ENCODE results near the gene LST1. TPM values are rescaled to one million over a fixed set of nuclear protein-coding genes. Genes with fewer than 3 reads are reported as not detected.

The LST1 gene
- total RNA-seq, 6 donors from 2014 or later, result 7.7 to 132 (median 33.5) TPM

GRCh38 chr6:31620586-31621319 is 34.7 kb downstream of the LST1 start, which contains the start of gene PRRC2A:
PRRC2A (plus strand) TSS chr6:31620715; CDS start chr6:31622790, 2,075 bp downstream.
- TF ChIP-seq POLR2A (IDR thresholded peaks at IDR 0.05) (peak in 3 of 4 donors; percentile 35 to 71 (median 48)), EP300 (IDR thresholded peaks at IDR 0.05) (no peak), POLR2AphosphoS5 (IDR thresholded peaks at IDR 0.05) (peak; percentile 28 to 45)
- TF ChIP-seq, protein P1, sequence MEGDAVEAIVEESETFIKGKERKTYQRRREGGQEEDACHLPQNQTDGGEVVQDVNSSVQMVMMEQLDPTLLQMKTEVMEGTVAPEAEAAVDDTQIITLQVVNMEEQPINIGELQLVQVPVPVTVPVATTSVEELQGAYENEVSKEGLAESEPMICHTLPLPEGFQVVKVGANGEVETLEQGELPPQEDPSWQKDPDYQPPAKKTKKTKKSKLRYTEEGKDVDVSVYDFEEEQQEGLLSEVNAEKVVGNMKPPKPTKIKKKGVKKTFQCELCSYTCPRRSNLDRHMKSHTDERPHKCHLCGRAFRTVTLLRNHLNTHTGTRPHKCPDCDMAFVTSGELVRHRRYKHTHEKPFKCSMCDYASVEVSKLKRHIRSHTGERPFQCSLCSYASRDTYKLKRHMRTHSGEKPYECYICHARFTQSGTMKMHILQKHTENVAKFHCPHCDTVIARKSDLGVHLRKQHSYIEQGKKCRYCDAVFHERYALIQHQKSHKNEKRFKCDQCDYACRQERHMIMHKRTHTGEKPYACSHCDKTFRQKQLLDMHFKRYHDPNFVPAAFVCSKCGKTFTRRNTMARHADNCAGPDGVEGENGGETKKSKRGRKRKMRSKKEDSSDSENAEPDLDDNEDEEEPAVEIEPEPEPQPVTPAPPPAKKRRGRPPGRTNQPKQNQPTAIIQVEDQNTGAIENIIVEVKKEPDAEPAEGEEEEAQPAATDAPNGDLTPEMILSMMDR (IDR thresholded peaks at IDR 0.05), result peak in 1 of 6 experiments; percentile 9
- DNase-seq (peak; percentile 80 to 96), ATAC-seq (ENCODE audit: low FRiP score in 2 of 2) (peak; percentile 19 to 70)
- peaks cover 23 to 29% (median 26%) of the 10 kb centered on the region in 4 donors for H3K36me3 ChIP-seq
- H3K27ac ChIP-seq, result peak within 1 kb of the TSS; percentile 97 to 100 (median 98)
- H3K27me3 ChIP-seq, result no peaks in the 10 kb centered on the region
- no peaks in the 10 kb centered on the region for H3K9me3 ChIP-seq
- 1% methylated on average over 30 to 40 of the region's 67 CpGs for WGBS, 2 donors
- H3K4me3 ChIP-seq, result peak within 1 kb of the TSS; percentile 71 to 92 (median 80)
- H3K4me1 ChIP-seq, result peaks cover 15 to 27% (median 19%) of the 10 kb centered on the region in 4 donors

DNA sequence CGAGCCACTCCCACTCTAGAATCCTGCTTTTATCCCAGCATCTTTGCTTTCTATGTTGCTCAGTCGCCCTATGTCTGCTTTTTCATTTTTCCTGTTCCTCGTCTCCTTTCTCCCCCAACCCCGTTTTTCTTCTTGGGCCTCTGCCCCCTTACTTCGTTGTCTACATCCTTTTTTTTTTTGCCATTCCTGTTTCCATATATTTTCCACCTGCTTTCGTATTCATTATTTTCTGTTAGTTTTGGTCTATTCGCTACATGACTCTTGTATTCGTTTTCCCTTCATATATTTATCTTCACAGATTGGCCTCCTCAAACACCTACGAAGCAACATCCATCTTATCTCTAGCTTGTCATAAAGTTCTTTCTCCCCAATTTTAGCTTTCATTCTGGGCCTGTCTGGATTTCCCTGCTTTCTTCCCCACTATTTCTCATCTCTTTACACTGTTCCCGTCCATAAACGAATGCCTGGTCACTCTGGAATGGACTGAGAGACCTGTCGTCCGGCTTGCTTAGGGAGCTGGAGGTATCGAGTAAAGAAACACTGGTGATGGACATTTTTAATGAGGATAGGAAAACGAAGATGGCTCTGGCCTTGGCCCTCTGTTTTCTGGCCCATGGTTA is 35.4 kb downstream of the LST1 start:
- H3K4me1 ChIP-seq, result peaks cover 15 to 27% (median 18%) of the 10 kb centered on the region in 4 donors
- DNase-seq, result no peak
- H3K36me3 ChIP-seq, result peaks cover 29 to 36% (median 33%) of the 10 kb centered on the region in 4 donors
- TF ChIP-seq POLR2A (IDR thresholded peaks at IDR 0.05) (no peak), POLR2AphosphoS5 (IDR thresholded peaks at IDR 0.05) (no peak), EP300 (IDR thresholded peaks at IDR 0.05) (no peak)
- TF ChIP-seq, protein P1 (IDR thresholded peaks at IDR 0.05), result no peak
- peak overlapping the region; percentile 71 to 92 (median 80) for H3K4me3 ChIP-seq
- H3K27ac ChIP-seq, result peak overlapping the region; percentile 97 to 100 (median 98)
- no peaks in the 10 kb centered on the region for H3K9me3 ChIP-seq
- no peak for ATAC-seq (ENCODE audit: low FRiP score in 2 of 2)
- H3K27me3 ChIP-seq, result no peaks in the 10 kb centered on the region
- 13% methylated on average over 15 of the region's 15 CpGs for WGBS, 2 donors

DNA sequence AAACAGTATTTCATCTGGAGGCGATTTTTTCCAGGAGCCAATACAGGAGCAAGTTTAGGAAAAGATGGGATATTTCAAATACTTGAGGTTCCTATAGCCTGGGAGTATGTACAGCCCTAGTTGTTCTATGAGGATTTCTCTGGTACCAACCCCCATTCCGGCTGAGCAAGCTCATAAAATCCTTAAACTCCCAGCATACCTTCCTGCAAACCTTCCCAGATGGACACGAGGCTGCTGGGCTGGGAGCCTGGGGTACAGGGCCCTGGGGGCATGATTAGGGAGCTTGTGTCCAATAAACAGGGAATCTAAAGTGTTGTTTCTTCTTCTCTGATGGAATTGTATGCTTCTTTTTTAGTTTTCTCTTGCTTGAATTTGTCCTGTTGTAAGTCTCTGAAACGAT is 35.9 kb downstream of the LST1 start:
- Histone ChIP-seq H3K9me3 (no peaks in the 10 kb centered on the region), H3K27me3 (no peaks in the 10 kb centered on the region), H3K4me3 (peak overlapping the region in 3 of 4 donors; percentile 79 to 92 (median 82)), H3K36me3 (peaks cover 35 to 42% (median 38%) of the 10 kb centered on the region in 4 donors), H3K27ac (peak overlapping the region; percentile 97 to 100 (median 98)), H3K4me1 (peaks cover 15 to 27% (median 18%) of the 10 kb centered on the region in 4 donors)
- DNase-seq, result no peak
- no peak for ATAC-seq (ENCODE audit: low FRiP score in 2 of 2)
- WGBS, 2 donors, result 28 to 40% methylated on average over 4 of the region's 4 CpGs
- no peak for TF ChIP-seq POLR2A (IDR thresholded peaks at IDR 0.05)
- TF ChIP-seq, protein P1 (IDR thresholded peaks at IDR 0.05), result no peak
- TF ChIP-seq POLR2AphosphoS5 (IDR thresholded peaks at IDR 0.05), result no peak
- TF ChIP-seq EP300 (IDR thresholded peaks at IDR 0.05), result no peak

GRCh38 chr6:31622684-31623091 is 36.6 kb downstream of the LST1 start:
- peak overlapping the region in 3 of 4 donors; percentile 97 to 100 (median 97) for H3K27ac ChIP-seq
- H3K36me3 ChIP-seq, result peaks cover 42 to 48% (median 45%) of the 10 kb centered on the region in 4 donors
- DNase-seq (peak in 1 of 2 donors; percentile 57), ATAC-seq (ENCODE audit: low FRiP score in 2 of 2) (no peak)
- peaks cover 15 to 27% (median 18%) of the 10 kb centered on the region in 4 donors for H3K4me1 ChIP-seq
- H3K4me3 ChIP-seq, result peak overlapping the region in 1 of 4 donors; percentile 82
- H3K27me3 ChIP-seq, result no peaks in the 10 kb centered on the region
- no peaks in the 10 kb centered on the region for H3K9me3 ChIP-seq
- no peak for TF ChIP-seq EP300 (IDR thresholded peaks at IDR 0.05)
- no peak for TF ChIP-seq POLR2AphosphoS5 (IDR thresholded peaks at IDR 0.05)
- TF ChIP-seq POLR2A (IDR thresholded peaks at IDR 0.05), result no peak
- TF ChIP-seq, protein P1 (IDR thresholded peaks at IDR 0.05), result no peak
- 47 to 77% methylated on average over 10 of the region's 10 CpGs for WGBS, 2 donors

Measured in upper lobe of left lung (tissue), 6 donors.